Measurements from ENCODE around the gene FTH1. TPM values are rescaled to one million over a fixed set of nuclear protein-coding genes. Genes with fewer than 3 reads are reported as not detected.

FTH1 gene
- total and polyA plus RNA-seq, 2 of the 13 experiments (the other 11 are each of a cell fraction or from before 2014, with no cell fraction given), result 607 to 760 TPM

DNA sequence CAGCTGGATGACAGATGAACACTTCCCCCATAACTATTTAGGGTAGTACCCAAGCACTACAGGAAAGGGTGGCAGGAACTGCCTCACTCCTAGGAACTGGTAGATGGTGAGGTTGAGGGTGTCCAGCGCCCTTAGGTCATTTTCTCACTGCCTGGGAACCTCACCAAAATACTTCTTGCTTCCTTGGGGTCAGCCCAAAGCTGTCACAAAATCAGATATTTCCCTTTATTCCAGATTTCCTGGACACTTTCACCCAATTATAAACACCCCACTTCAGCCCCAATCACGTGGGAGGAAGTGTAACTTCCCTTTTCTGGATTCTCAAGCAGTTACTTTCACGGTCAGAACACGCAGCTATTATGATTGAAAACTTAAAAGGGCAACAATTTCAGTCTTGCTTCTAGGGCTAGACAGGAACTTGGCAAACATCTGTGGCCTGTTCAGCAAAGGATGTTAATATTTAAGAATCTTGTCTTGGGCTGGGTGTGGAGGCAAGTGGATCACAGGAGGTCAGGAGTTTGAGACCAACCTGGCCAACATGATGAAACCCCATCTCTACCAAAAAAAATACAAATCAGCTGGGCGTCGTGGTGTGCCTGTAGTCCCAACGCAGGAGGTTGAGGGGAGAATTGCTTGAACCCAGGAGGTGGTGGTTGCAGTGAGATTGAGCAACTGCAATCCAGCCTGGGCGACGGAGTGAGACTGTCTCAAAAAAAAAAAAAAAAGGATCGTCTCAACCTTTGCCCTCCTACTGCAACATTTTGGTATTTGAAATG lies 4.0 kb downstream of the FTH1 start (continued):
- TF ChIP-seq GATA4 (IDR thresholded peaks at IDR 0.05; ENCODE audit: borderline replicate concordance, low read depth) (peak; percentile 44; the same call in 1 of the 2 replicates), ZMYM2 (CRISPR knock-in tag; IDR thresholded peaks at IDR 0.05) (0 out of 2 replicates have a peak, but pooled peaks have one; percentile 7), NKX3-1 (CRISPR knock-in tag; IDR thresholded peaks at IDR 0.05) (peak; percentile 41; the same call in 1 of the 2 replicates), NFIC (IDR thresholded peaks at IDR 0.05; ENCODE audit: low read length) (peak; percentile 44; the same call in 1 of the 2 replicates), ATF4 (CRISPR knock-in tag; IDR thresholded peaks at IDR 0.05) (peak; percentile 16 to 24; a peak in 2 of 4 replicates), PCBP2 (optimal IDR thresholded peaks at IDR 0.05; ENCODE audit: low read depth, low read length, poor library complexity, severe bottlenecking) (no peak), SRSF4 (IDR thresholded peaks at IDR 0.05; ENCODE audit: low read depth, low read length, poor library complexity, severe bottlenecking) (peak; percentile 13), SMAD3 (CRISPR knock-in tag; IDR thresholded peaks at IDR 0.05) (0 out of 2 replicates have a peak, but pooled peaks have one; percentile 60), MTF2 (CRISPR knock-in tag; IDR thresholded peaks at IDR 0.05; ENCODE audit: borderline replicate concordance) (0 out of 2 replicates have a peak, but pooled peaks have one; percentile 40), MTA1 (CRISPR knock-in tag; IDR thresholded peaks at IDR 0.05; ENCODE audit: borderline replicate concordance) (no peak), KMT2B (CRISPR knock-in tag; IDR thresholded peaks at IDR 0.05) (0 out of 2 replicates have a peak, but pooled peaks have one; percentile 11), SSRP1 (CRISPR knock-in tag; IDR thresholded peaks at IDR 0.05) (0 out of 2 replicates have a peak, but pooled peaks have one; percentile 90), SALL1 (CRISPR knock-in tag; IDR thresholded peaks at IDR 0.05) (peak; percentile 61), PAF1 (CRISPR knock-in tag; IDR thresholded peaks at IDR 0.05) (peak; percentile 26; the same call in 1 of the 2 replicates), HNF4G (IDR thresholded peaks at IDR 0.05; ENCODE audit: borderline replicate concordance, low read depth, low read length) (0 out of 2 replicates have a peak, but pooled peaks have one; percentile 7), HNF4G (CRISPR knock-in tag; IDR thresholded peaks at IDR 0.05; ENCODE audit: borderline replicate concordance, low read depth) (no peak), ZNF280D (CRISPR knock-in tag; IDR thresholded peaks at IDR 0.05) (0 out of 2 replicates have a peak, but pooled peaks have one; percentile 21), ZNF761 (CRISPR knock-in tag; conservative IDR thresholded peaks at IDR 0.05) (0 out of 2 replicates have a peak, but pooled peaks have one; percentile 24)
- TF ChIP-seq, protein P1, sequence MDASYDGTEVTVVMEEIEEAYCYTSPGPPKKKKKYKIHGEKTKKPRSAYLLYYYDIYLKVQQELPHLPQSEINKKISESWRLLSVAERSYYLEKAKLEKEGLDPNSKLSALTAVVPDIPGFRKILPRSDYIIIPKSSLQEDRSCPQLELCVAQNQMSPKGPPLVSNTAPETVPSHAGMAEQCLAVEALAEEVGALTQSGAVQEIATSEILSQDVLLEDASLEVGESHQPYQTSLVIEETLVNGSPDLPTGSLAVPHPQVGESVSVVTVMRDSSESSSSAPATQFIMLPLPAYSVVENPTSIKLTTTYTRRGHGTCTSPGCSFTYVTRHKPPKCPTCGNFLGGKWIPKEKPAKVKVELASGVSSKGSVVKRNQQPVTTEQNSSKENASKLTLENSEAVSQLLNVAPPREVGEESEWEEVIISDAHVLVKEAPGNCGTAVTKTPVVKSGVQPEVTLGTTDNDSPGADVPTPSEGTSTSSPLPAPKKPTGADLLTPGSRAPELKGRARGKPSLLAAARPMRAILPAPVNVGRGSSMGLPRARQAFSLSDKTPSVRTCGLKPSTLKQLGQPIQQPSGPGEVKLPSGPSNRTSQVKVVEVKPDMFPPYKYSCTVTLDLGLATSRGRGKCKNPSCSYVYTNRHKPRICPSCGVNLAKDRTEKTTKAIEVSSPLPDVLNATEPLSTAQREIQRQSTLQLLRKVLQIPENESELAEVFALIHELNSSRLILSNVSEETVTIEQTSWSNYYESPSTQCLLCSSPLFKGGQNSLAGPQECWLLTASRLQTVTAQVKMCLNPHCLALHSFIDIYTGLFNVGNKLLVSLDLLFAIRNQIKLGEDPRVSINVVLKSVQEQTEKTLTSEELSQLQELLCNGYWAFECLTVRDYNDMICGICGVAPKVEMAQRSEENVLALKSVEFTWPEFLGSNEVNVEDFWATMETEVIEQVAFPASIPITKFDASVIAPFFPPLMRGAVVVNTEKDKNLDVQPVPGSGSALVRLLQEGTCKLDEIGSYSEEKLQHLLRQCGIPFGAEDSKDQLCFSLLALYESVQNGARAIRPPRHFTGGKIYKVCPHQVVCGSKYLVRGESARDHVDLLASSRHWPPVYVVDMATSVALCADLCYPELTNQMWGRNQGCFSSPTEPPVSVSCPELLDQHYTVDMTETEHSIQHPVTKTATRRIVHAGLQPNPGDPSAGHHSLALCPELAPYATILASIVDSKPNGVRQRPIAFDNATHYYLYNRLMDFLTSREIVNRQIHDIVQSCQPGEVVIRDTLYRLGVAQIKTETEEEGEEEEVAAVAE (CRISPR knock-in tag; IDR thresholded peaks at IDR 0.05; ENCODE audit: borderline replicate concordance), result peak; percentile 8; the same call in 1 of the 2 replicates

All from HepG2 (cell line).